GM23248 (cell line): ENCODE results near the gene CAMKK1. TPM values are rescaled to one million over a fixed set of nuclear protein-coding genes. Genes with fewer than 3 reads are reported as not detected.

Source experiments
- DNase-seq: peaks from one replicate; pipeline ENCODE4 v3.0.0-alpha.2; 2015
- H2AFZ ChIP-seq: fragments of 200-600 bp; sonication (generic); 2 replicates; pipeline ENCODE4 v1.6.1; 2016; ENCODE audit warnings: antibody characterized with exemption
- H3F3A ChIP-seq: fragments of 200-600 bp; sonication (generic); 2 replicates; pipeline ENCODE4 v1.6.1; 2016; ENCODE audit warnings: mild to moderate bottlenecking, antibody characterized with exemption, mixed run types; ENCODE audit not compliant: insufficient read depth
- H3K27ac ChIP-seq: fragments of 200-600 bp; sonication (generic); 2 replicates; pipeline ENCODE4 v1.5.1; 2016; ENCODE audit warnings: mild to moderate bottlenecking
- H3K27me3 ChIP-seq: fragments of 200-600 bp; sonication (generic); replicated peaks from 2 replicates; pipeline ENCODE4 v1.6.1; 2016; ENCODE audit warnings: mild to moderate bottlenecking; ENCODE audit not compliant: insufficient read depth
- H3K36me3 ChIP-seq: fragments of 200-600 bp; sonication (generic); 2 replicates; pipeline ENCODE4 v1.6.1; 2016; ENCODE audit warnings: low read depth, mild to moderate bottlenecking
- H3K4me1 ChIP-seq: fragments of 200-600 bp; sonication (generic); 2 replicates; pipeline ENCODE4 v1.6.1; 2016; ENCODE audit warnings: mild to moderate bottlenecking; ENCODE audit not compliant: insufficient read depth
- H3K4me2 ChIP-seq: fragments of 200-600 bp; sonication (generic); one replicate; pipeline ENCODE4 v1.6.1; 2016; ENCODE audit warnings: mild to moderate bottlenecking; ENCODE audit not compliant: unreplicated experiment
- H3K4me3 ChIP-seq: fragments of 200-600 bp; sonication (generic); 2 replicates; pipeline ENCODE4 v1.5.1; 2016; ENCODE audit warnings: mild to moderate bottlenecking
- H3K79me2 ChIP-seq: fragments of 200-600 bp; sonication (generic); 2 replicates; pipeline ENCODE4 v1.6.1; 2016; ENCODE audit warnings: mild to moderate bottlenecking; ENCODE audit not compliant: insufficient read depth
- H3K9ac ChIP-seq: fragments of 200-600 bp; sonication (generic); 2 replicates; pipeline ENCODE4 v1.6.1; 2016; ENCODE audit warnings: mild to moderate bottlenecking
- H3K9me2 ChIP-seq: fragments of 200-600 bp; sonication (generic); 2 replicates; pipeline ENCODE4 v1.6.1; 2016; ENCODE audit warnings: mixed run types, mild to moderate bottlenecking, moderate library complexity; ENCODE audit not compliant: insufficient read depth
- H3K9me3 ChIP-seq: fragments of 200-600 bp; sonication (generic); one replicate; pipeline ENCODE4 v1.6.1; 2017; ENCODE audit warnings: low read depth
- H4K20me1 ChIP-seq: fragments of 200-600 bp; sonication (generic); 2 replicates; pipeline ENCODE4 v1.6.0; 2016; ENCODE audit not compliant: insufficient read depth
- EZH2 ChIP-seq: fragments of 200-600 bp; sonication (generic); IDR thresholded peaks from 2 replicates; pipeline ENCODE4 v1.6.1; 2018; ENCODE audit warnings: antibody characterized with exemption, mild to moderate bottlenecking; ENCODE audit not compliant: insufficient read depth, poor library complexity, severe bottlenecking
- EZH2phosphoT487 ChIP-seq: fragments of 200-600 bp; sonication (generic); IDR thresholded peaks from 2 replicates; pipeline ENCODE4 v1.6.1; 2018; ENCODE audit warnings: antibody characterized with exemption, moderate library complexity, mild to moderate bottlenecking, low read depth; ENCODE audit not compliant: insufficient read depth
- WGBS, 2 experiments: methylation state at CpG; one replicate each; pipeline ENCODE4 v1.1.6; 2015 to 2017; ENCODE audit warnings: low lambda C conversion rate in 2 of 2, low coverage in 1 of 2; ENCODE audit errors: missing lambda C conversion rate in 2 of 2; 5-methylcytosine and 5-hydroxymethylcytosine counted together
- in situ Hi-C: fragments of 300-500 bp; cut with MboI; formaldehyde crosslinking; loops from 2 replicates; pipeline ENCODE4 v1.15.0; 2020
- polyA plus RNA-seq: library from polyadenylated mRNA; unstranded; fragments of >200 nt; fragmentation: Nextera tagmentation; extraction: Ambion mirVana; gene quantifications from 2 replicates; pipeline ENCODE4 v1.2.1, GENCODE V29; 2016
- total RNA-seq: library from RNA; depleted of rRNA; stranded (reverse); fragments of >200 nt; shearing (Covaris generic); gene quantifications from 2 replicates; pipeline ENCODE4 v1.2.3, GENCODE V29; 2014

Gene CAMKK1
- total and polyA plus RNA-seq, 2 experiments from 2014 or later, result 4.0 to 4.5 TPM

- no peaks in the 10 kb centered on the region for H3K79me2 ChIP-seq
- no peaks in the 10 kb centered on the region for H3K9me3 ChIP-seq
- no peaks in the 10 kb centered on the region for H3F3A ChIP-seq
- H3K4me2 ChIP-seq, result no peak overlapping the region
- DNase-seq, result no peak
- H3K9me2 ChIP-seq, result no peaks in the 10 kb centered on the region
- H3K9ac ChIP-seq, result no peak overlapping the region
- H3K27ac ChIP-seq, result no peak overlapping the region
- no peaks in the 10 kb centered on the region for H4K20me1 ChIP-seq
- no peaks in the 10 kb centered on the region for H3K27me3 ChIP-seq
- in situ Hi-C loops, result no loop called here
- TF ChIP-seq EZH2 (no peak), EZH2phosphoT487 (no peak)
- WGBS, 2 experiments, result 64 to 69% methylated on average over 20 to 21 of the region's 21 CpGs
- no peaks in the 10 kb centered on the region for H3K4me1 ChIP-seq
- no peaks in the 10 kb centered on the region for H3K36me3 ChIP-seq
- no peak overlapping the region for H3K4me3 ChIP-seq
- H2AFZ ChIP-seq, result no peak overlapping the region
Measured at GRCh38 chr17:3903881-3904290, 11.0 kb upstream of the CAMKK1 start.

- Histone ChIP-seq H2AFZ (no peak overlapping the region), H4K20me1 (no peaks in the 10 kb centered on the region), H3K9me3 (no peaks in the 10 kb centered on the region), H3F3A (no peaks in the 10 kb centered on the region), H3K79me2 (no peaks in the 10 kb centered on the region), H3K9me2 (no peaks in the 10 kb centered on the region), H3K27me3 (no peaks in the 10 kb centered on the region), H3K9ac (no peak overlapping the region), H3K4me2 (no peak overlapping the region), H3K36me3 (no peaks in the 10 kb centered on the region), H3K27ac (no peak overlapping the region), H3K4me1 (no peaks in the 10 kb centered on the region), H3K4me3 (no peak overlapping the region)
- in situ Hi-C loops, result no loop called here
- TF ChIP-seq EZH2phosphoT487 (no peak), EZH2 (no peak)
- WGBS, 2 experiments, result 78 to 80% methylated on average over 24 to 25 of the region's 25 CpGs
- no peak for DNase-seq
Measured at GRCh38 chr17:3903051-3903825, 10.4 kb upstream of the CAMKK1 start.

- Histone ChIP-seq H3K4me2 (no peak overlapping the region), H3K9me2 (no peaks in the 10 kb centered on the region), H3K36me3 (no peaks in the 10 kb centered on the region), H4K20me1 (no peaks in the 10 kb centered on the region), H3K4me1 (no peaks in the 10 kb centered on the region), H3K27me3 (no peaks in the 10 kb centered on the region), H3K9me3 (no peaks in the 10 kb centered on the region), H3K4me3 (no peak overlapping the region), H3F3A (no peaks in the 10 kb centered on the region), H3K27ac (no peak overlapping the region), H2AFZ (no peak overlapping the region), H3K9ac (no peak overlapping the region), H3K79me2 (no peaks in the 10 kb centered on the region)
- no peak for DNase-seq
- no peak for TF ChIP-seq EZH2phosphoT487
- no peak for TF ChIP-seq EZH2
- 65 to 66% methylated on average over 6 of the region's 6 CpGs for WGBS, 2 experiments
- in situ Hi-C loops, result no loop called here
Measured at GRCh38 chr17:3900646-3901045, 7.8 kb upstream of the CAMKK1 start.

GRCh38 chr17:3897731-3898130, 4.9 kb upstream of the CAMKK1 start:
- H4K20me1 ChIP-seq, result no peaks in the 10 kb centered on the region
- DNase-seq, result no peak
- no peak overlapping the region for H2AFZ ChIP-seq
- H3K4me3 ChIP-seq, result no peak overlapping the region
- TF ChIP-seq EZH2, result no peak
- no peak for TF ChIP-seq EZH2phosphoT487
- no peaks in the 10 kb centered on the region for H3F3A ChIP-seq
- in situ Hi-C loops, result no loop called here
- no peak overlapping the region for H3K27ac ChIP-seq
- no peak overlapping the region for H3K4me2 ChIP-seq
- H3K36me3 ChIP-seq, result no peaks in the 10 kb centered on the region
- WGBS, 2 experiments, result 73 to 86% methylated on average over 12 of the region's 12 CpGs
- no peaks in the 10 kb centered on the region for H3K4me1 ChIP-seq
- H3K9ac ChIP-seq, result no peak overlapping the region
- no peaks in the 10 kb centered on the region for H3K27me3 ChIP-seq
- H3K9me3 ChIP-seq, result no peaks in the 10 kb centered on the region
- no peaks in the 10 kb centered on the region for H3K79me2 ChIP-seq
- no peaks in the 10 kb centered on the region for H3K9me2 ChIP-seq

GRCh38 chr17:3896968-3897235, 4.0 kb upstream of the CAMKK1 start:
- H2AFZ ChIP-seq, result no peak overlapping the region
- no peak overlapping the region for H3K4me2 ChIP-seq
- H3K9me2 ChIP-seq, result no peaks in the 10 kb centered on the region
- no peaks in the 10 kb centered on the region for H4K20me1 ChIP-seq
- no peak overlapping the region for H3K9ac ChIP-seq
- DNase-seq, result no peak
- no peak overlapping the region for H3K4me3 ChIP-seq
- H3K9me3 ChIP-seq, result no peaks in the 10 kb centered on the region
- no peaks in the 10 kb centered on the region for H3K27me3 ChIP-seq
- WGBS, 2 experiments, result 85 to 89% methylated on average over 6 of the region's 6 CpGs
- H3K79me2 ChIP-seq, result no peaks in the 10 kb centered on the region
- H3K27ac ChIP-seq, result no peak overlapping the region
- no peaks in the 10 kb centered on the region for H3K36me3 ChIP-seq
- peaks cover under 1% of the 10 kb centered on the region; the same call in 1 of the 2 replicates for H3K4me1 ChIP-seq
- no peak for TF ChIP-seq EZH2phosphoT487
- TF ChIP-seq EZH2, result no peak
- in situ Hi-C loops, result no loop called here
- no peaks in the 10 kb centered on the region for H3F3A ChIP-seq
